GM19099 (cell line): ENCODE results near the gene CEP112.

Source experiments
- POLR2A ChIP-seq: IDR thresholded peaks from 3 replicates; pipeline ENCODE4 v1.6.1; 2011; ENCODE audit warnings: low read depth; ENCODE audit not compliant: insufficient read length; ENCODE audit errors: extremely low read depth

The CEP112 gene

DNA sequence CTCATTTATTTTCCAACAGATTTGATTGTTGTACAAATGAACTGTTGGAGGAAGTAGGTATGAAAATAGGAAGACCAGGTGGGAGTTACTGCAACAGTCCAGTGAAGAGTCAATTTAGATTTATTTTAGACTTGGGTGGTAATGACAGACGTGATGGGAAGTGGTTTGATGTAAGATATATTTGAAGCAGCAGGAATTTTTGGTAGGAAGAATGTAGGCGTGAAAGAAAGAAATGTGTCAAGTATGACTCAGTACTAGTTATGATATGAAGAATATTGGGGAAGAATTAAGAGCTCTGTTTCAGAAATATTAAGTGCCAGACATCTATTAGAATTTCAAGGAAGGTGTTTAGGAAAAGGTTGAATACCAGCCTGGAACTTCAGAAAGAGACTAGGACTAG lies 382.6 kb downstream of the CEP112 start:
- no peak for TF ChIP-seq POLR2A

DNA sequence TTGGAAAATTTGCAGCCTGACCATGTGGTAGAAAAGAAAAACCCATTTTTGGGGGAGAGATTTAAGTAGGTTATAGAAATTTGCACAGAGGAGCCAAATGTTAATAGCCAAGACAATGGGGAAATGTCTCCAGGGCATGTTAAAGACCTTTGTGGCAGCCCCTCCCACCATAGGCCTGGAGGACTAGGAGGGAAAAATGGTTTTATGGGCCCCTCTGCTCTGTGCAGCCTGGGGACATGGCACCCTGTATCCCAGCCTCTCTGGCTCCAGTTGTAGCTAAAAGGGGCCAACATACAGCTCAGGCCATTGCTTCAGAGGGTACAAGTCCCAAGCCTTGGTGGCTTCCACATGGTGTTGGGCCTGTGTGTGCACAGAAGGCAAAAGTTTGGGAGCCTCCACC lies 384.6 kb downstream of the CEP112 start:
- TF ChIP-seq POLR2A: no peak

DNA sequence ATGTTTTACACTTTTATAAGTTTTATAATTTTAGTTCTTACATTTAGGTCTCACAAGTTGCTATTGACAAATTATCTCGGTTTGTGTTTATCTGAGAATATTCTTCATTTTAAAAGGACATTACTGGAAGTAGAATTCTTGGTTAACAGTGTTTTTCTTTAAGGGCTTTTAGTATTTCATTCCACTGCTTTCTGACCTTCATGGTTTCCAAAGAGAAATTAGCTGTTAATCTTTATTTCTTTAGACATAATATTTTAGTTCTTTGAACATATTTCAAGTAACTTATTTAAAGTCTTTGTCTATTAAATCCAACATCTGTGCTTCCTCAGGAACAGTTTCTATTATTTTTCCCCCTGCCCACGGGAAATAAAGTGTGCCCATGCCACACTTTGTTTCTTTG lies 390.4 kb downstream of the CEP112 start:
- no peak for TF ChIP-seq POLR2A

DNA sequence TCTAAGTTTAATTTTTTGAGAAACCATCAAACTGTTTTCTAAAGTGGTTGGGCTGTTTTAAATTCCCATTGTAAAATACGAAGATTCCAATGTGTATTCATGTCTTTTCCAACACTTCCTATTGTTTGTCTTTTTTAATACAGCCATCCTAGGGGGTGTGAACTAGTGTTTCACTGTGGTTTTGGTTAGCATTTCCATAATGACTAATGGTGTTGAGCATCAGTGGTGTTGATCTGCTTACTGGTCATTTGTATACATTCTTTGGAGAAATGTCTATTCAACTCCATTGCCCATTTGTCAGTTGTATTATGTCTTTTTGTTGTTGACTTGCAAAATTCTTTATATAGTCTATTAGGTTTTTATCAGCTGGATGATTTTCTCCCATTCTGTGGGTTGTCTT lies 391.3 kb downstream of the CEP112 start:
- no peak for TF ChIP-seq POLR2A

DNA sequence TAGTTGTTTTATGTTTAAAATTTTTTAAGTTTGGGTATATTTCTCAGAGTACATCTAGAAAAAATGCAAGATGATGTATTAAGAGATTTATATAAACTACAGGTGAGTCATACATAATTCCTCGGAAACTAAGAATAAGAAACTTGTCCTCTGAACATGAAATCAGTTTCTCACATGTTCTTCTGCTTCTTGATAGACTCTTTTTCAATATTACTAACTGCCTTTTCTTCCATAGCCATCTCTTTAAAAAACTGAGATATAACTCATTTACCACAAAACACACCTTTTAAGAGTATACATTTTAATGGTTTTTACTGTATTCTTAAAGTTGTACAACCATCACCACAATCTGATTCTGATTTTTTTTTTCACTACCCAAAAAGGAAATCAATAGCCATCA lies 392.1 kb downstream of the CEP112 start:
- TF ChIP-seq POLR2A: no peak

DNA sequence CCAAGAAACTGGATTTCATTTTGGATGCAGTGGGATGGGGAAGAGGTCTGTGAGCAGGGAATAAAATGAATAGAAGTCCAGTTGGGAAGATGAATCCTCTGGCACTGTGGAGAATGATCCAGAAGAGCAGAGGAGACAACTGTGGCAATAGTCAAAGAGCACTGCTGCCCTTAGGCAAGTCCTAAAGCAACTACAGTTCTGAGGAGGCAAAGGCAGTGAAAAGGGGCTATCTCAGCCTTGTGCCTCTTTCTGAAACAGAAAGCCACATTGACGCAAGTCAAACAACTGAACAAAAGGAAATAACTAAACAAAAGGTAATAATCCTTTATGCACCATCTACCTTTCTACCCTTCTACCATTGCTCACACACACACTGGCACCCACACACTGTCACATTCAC lies 392.5 kb downstream of the CEP112 start:
- no peak for TF ChIP-seq POLR2A

DNA sequence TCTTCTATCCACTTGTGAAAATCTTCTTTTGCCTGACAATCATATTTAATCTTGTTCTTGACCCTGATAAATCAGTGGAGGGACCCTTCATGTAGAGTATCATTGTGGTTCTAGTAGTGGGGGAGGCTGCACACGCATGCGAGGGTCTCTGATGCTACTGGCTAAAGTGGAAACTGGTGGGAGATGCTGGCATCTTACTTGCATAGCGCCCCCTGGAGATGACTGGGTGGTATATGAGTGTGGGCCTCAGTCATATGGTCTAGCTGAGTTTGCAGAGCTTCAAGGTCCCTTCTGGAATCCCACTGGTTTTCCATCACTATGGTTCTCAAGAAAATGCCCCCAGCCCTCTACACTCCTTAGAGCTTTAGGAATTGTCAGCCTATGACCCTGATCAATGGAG lies 394.1 kb downstream of the CEP112 start:
- TF ChIP-seq POLR2A: no peak

DNA sequence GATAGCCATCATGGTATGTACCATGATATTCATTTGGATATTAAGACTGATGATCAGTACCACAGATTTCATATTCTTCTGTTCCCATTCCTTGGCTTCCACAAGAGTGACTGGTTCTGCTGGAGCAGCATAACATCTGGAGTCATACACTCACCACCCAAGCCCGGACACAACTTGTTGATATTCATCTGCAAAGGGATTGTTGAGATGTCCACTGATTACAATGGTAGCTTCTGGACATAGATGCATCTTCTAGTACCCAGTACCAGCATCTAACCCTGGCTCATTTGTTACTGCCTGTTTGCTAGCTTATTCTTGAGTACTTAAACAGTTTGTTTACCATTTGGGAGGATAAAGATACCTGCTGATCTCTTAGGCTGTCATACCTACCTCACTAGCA lies 394.8 kb downstream of the CEP112 start:
- no peak for TF ChIP-seq POLR2A

DNA sequence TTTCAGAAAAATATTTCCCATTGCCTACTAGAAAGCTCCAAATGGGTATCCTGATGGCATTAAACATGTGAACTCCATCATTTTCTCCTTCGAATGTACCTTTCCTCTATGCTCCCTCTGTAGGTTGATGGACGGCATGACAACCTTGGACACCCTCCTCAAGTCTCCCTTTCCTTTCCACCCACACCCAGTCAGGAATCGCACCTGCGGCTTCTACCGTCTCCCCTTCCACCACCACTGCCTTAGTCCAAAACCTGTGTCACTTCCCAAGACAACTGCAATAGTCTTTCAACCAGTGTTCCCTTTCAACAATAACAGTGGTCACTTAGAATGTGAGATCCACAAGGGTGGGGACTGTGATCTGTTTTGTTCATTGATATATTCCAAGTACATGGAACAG lies 397.4 kb downstream of the CEP112 start:
- TF ChIP-seq POLR2A: no peak

DNA sequence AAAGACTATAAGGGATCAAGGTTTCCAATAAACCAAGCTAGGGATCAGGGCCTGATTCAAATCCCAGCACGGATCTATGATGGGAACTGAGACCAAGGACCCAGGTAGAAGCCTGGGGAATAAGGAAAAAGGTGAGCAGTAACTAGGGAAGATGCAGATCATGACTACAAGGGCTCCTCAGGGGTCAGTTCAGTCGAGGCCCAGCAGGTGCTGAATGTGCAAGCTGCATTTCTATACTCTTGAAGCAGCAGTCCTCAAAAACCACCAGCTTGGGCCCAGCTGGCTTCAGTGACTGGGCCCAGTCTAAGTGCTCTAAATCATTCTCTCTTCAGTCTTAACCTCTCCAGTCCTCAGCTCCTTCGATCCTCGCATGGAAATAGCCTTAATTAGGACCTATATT lies 401.7 kb downstream of the CEP112 start:
- TF ChIP-seq POLR2A: no peak

DNA sequence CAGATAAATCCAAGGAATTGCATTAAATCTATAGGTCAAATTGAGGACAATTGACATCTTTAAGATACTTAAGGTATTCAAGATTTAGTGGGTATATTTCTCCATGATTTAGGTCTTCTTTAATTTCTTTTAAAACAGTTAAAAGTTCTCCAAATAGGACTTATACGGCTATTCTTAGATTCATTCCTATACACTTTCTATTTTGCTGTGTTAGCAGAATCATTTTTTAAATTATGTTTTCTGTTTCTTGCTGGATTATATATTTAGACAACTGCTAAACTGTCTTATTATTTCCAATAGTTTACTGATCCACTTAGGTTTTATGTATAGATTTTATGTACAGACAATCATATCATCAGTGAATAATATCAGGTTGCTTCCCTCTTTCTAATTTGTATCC lies 404.4 kb downstream of the CEP112 start:
- no peak for TF ChIP-seq POLR2A

DNA sequence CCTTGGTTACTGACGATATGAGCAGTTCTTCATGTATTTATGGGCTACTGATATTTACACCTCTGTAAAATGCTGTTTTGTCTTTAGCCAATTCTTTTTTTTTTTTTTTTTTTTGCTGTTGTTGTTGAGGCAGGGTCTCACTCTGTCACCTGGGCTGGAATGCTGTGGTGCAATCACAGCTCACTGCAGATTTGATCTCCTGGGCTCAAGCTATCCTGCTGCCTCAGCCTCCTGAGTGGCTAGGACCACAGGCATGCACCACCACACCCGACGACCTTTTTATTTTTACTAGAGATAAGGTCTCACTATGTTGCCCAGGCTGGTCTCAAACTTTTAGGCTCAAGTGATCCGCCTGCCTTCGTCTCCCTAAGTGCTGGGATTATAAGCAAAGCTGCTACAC lies 405.5 kb downstream of the CEP112 start:
- TF ChIP-seq POLR2A: no peak

DNA sequence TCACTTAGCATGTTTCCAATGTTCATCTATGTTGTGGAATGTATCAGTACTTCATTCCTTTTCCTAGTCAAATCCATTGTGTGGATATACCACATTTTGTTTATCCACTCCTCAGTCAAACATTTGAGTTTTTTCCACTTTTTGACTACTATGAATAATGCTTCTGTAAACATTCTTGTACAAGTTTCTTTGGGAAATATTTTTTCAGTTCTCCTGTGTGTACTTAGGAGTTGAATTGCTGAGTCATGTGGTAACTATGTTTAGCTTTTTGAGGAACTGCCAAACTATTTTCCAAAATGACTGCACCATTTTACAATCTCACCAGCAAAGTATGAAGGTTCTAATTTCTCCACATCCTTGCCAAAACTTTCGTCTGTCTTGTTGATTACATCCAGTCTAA lies 406.8 kb downstream of the CEP112 start:
- TF ChIP-seq POLR2A: no peak

DNA sequence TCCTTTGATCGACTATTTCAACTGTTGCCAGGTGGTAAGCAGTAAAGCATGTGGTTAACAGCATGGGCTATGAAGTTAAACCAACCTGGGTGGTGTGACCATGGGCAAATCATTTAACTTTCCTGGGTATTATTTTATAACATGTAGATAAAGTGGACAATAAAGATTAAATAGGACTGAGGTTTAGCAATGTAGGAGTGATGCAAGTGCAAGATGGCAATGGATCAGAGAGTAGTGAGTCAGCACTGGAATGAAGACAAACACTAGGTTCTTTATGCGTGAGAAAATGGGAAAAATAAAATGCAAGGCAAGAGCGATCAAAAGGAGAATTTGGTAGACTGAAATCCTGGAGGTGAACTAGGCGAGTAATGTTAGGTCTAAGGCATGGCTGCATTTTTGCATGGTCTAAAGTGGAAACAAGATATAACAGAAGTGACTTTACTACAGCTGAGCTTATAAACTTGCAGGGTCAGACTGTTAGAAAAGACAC lies 408.0 kb downstream of the CEP112 start:
- TF ChIP-seq POLR2A: no peak

DNA sequence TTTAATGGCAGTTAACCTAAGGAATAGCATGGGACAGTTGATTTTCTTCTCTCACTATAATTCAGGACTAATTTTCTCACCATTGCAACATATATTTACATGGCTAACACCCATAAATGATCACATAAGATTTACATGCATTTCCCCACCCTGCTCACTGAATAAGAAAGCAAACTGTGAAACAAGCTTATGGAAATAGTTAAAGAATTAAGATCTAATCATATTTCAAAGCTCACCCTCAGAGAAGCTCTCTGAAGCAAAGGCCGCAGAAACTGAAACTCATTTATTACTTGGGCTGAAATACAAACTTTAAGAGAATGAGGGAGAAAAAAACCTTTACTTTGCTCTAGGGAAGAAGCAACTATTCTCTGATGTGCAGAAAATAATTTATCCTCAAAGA lies 411.8 kb downstream of the CEP112 start:
- TF ChIP-seq POLR2A: no peak

DNA sequence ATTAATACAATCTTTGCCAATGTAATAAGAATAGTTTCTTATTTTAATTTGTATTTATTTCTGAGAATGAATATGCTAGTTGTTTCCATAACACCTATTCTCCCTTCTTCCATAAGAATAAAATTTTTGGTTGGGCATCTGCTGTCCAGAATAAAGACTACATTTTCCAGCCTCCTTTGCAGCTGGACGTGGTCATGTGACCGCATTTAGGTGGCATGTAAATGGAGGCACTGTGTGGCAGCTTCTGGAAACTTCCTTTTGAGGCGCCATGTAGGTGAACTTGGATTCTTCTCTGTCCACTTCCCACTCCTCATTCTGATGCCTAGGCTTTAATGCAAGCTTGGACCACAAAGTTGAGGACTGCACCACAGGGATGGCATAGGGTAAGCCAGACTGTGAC lies 415.0 kb downstream of the CEP112 start:
- no peak for TF ChIP-seq POLR2A

DNA sequence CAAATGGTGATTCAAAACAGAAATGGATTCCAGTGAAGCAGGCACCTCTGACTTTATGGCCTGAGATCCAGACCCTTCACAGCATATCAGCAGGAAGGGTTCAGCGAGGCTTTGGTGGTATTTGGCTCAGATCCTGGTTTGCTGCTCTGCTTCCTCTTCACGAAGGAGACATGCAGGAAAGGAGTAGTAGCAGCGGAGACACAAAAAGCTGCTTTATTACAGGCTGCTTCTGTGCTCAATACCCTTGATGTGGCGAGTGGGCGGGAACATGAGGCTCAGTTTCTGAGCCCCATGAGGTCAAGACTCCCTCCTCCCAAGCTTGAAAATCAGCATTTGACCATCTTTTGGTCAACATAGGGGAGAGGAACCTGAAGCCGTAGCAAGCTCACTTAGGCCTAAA lies 417.1 kb downstream of the CEP112 start:
- TF ChIP-seq POLR2A: no peak

DNA sequence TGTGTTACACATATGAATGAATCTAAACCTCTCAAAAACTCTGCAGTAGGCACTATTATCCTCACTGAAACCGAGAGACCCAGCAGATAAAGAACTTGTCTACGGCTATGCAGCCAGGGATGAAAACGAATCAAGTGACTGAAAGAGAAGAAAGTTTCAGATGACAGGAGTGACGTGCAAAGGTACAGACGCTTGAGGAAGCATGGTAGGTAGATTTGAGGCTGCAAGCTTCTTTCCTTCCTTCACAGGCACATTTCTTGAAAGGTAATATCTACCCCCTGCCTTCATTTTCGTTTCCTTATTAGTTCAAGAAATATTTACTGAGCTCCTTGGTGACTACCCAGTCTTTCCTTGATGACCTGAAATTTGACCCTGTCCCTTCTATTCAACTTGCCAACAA lies 418.9 kb downstream of the CEP112 start:
- TF ChIP-seq POLR2A: no peak
